K562 (cell line): ENCODE results near the gene CGNL1. TPM values are rescaled to one million over a fixed set of nuclear protein-coding genes. Genes with fewer than 3 reads are reported as not detected.

Source experiments
- ATAC-seq: fragments of 200-7000 bp; cut with Tn5 transposase; 3 replicates; pipeline ENCODE4 v1.9.1; 2020; ENCODE audit warnings: moderate library complexity
- BruUV-seq: library from RNA; stranded (reverse); fragments of 400-500 nt; replicated peaks from 2 replicates; lab custom pipeline; 2021; lab: Mats Ljungman, UMichigan
- CTCF ChIA-PET: fragments of 300-600 bp; formaldehyde crosslinking; extraction: SDS; loops from one replicate; lab custom pipeline; 2021; ENCODE audit warnings: low intra/inter-chr PET ratio; lab: Yijun Ruan, JAX
- POLR2A ChIA-PET: fragments of 300-600, 350-650 bp; sonication (Branson Sonifier 250); formaldehyde crosslinking; extraction: SDS; loops from one replicate; lab custom pipeline; 2021; ENCODE audit warnings: antibody characterized with exemption, inconsistent platforms; lab: Yijun Ruan, JAX
- DNase-seq, 4 experiments: peaks; one replicate each; pipeline versions ENCODE4 v3.0.0 to v3.0.0-alpha.2; 2011 to 2018; ENCODE audit warnings: low spot score in 3 of 4, mixed read lengths in 3 of 4; ENCODE audit errors: extremely low read depth in 1 of 4
- FAIRE-seq: peaks from 2 replicates; lab custom pipeline; 2011; peaks lifted over from hg19 to GRCh38; lab: Jason Lieb, UNC
- H2AFZ ChIP-seq: 2 replicates; pipeline ENCODE4 v1.6.0; 2011; ENCODE audit warnings: low read depth, low read length, control low read depth, inconsistent platforms
- H3K27ac ChIP-seq: fragments of 200-600 bp; 3 replicates; pipeline ENCODE4 v1.8.0; 2011; ENCODE audit warnings: low read depth, mild to moderate bottlenecking, control low read depth, inconsistent platforms, low read length, moderate library complexity, mixed read lengths; ENCODE audit errors: extremely low read depth
- H3K27me3 ChIP-seq, 2 experiments: fragments of 300-600 bp in 1 of 2; 2 replicates in 1 of 2; 3 replicates in 1 of 2; pipeline versions ENCODE4 v1.6.0 to v1.8.0; 2011; ENCODE audit warnings: inconsistent platforms in 2 of 2, low read length in 2 of 2, mild to moderate bottlenecking in 1 of 2, mixed read lengths in 1 of 2, moderate library complexity in 1 of 2; ENCODE audit not compliant: control insufficient read depth in 2 of 2, insufficient read depth in 2 of 2
- H3K36me3 ChIP-seq: fragments of 300-600 bp; 3 replicates; pipeline ENCODE4 v1.8.0; 2011; ENCODE audit warnings: mild to moderate bottlenecking, low read length, inconsistent platforms; ENCODE audit not compliant: control insufficient read depth, insufficient read depth
- H3K4me1 ChIP-seq, 2 experiments: fragments of 200-600 bp in 1 of 2; replicated peaks in 1 of 2; 2 replicates in 1 of 2; 3 replicates in 1 of 2; pipeline versions ENCODE4 v1.5.1 to v1.8.0; 2011; ENCODE audit warnings: inconsistent platforms in 2 of 2, low read length in 2 of 2, mild to moderate bottlenecking in 1 of 2, mixed read lengths in 1 of 2, moderate library complexity in 1 of 2; ENCODE audit not compliant: control insufficient read depth in 2 of 2, insufficient read depth in 2 of 2
- H3K4me2 ChIP-seq: 2 replicates; pipeline ENCODE4 v1.6.1; 2011; ENCODE audit warnings: low read length, control low read depth, inconsistent platforms, mixed read lengths; ENCODE audit not compliant: insufficient read depth
- H3K4me3 ChIP-seq: fragments of 200-600 bp; sonication (generic), shearing (Covaris generic); 2 replicates; pipeline ENCODE4 v1.5.1; 2016; ENCODE audit warnings: control low read depth, inconsistent platforms
- H3K79me2 ChIP-seq: fragments of 200-600 bp; 3 replicates; pipeline ENCODE4 v1.8.0; 2011; ENCODE audit warnings: low read length, inconsistent platforms; ENCODE audit not compliant: control insufficient read depth, insufficient read depth
- H3K9ac ChIP-seq, 2 experiments: 2 replicates each; pipeline versions ENCODE4 v1.6.0 to v1.6.1; 2011; ENCODE audit warnings: low read depth in 2 of 2, low read length in 2 of 2, control low read depth in 1 of 2, inconsistent platforms in 1 of 2, mild to moderate bottlenecking in 1 of 2, mixed read lengths in 1 of 2; ENCODE audit not compliant: insufficient read depth in 1 of 2
- H3K9me1 ChIP-seq: one replicate; pipeline ENCODE4 v1.6.0; 2011; ENCODE audit warnings: inconsistent platforms, mild to moderate bottlenecking, low read length, moderate library complexity; ENCODE audit not compliant: control insufficient read depth, insufficient read depth
- H3K9me3 ChIP-seq: replicated peaks from 2 replicates; pipeline ENCODE4 v1.5.1; 2011; ENCODE audit warnings: low read depth, low read length, inconsistent platforms; ENCODE audit not compliant: control insufficient read depth, insufficient read depth
- H4K20me1 ChIP-seq: replicated peaks from 2 replicates; pipeline ENCODE4 v1.6.1; 2011; ENCODE audit warnings: low read length, inconsistent platforms, mixed read lengths; ENCODE audit not compliant: control insufficient read depth, insufficient read depth
- ARID2 ChIP-seq: fragments of 450-650 bp; IDR thresholded peaks from 2 replicates; pipeline ENCODE4 v1.6.1; 2017; ENCODE audit warnings: antibody characterized with exemption, mild to moderate bottlenecking
- ASH1L ChIP-seq: fragments of 450-650 bp; IDR thresholded peaks from 2 replicates; pipeline ENCODE4 v1.6.1; 2018; ENCODE audit warnings: borderline replicate concordance, mild to moderate bottlenecking, low read depth; ENCODE audit not compliant: partially characterized antibody
- CEBPB ChIP-seq: fragments of 450-650 bp; IDR thresholded peaks from 2 replicates; pipeline ENCODE4 v1.6.1; 2016; ENCODE audit warnings: missing genetic modification characterization, missing compliant biosample characterization
- CTBP1 ChIP-seq: fragments of 450-650 bp; IDR thresholded peaks from 2 replicates; pipeline ENCODE4 v1.6.1; 2016; ENCODE audit warnings: borderline replicate concordance
- ESRRA ChIP-seq: fragments of 450-650 bp; IDR thresholded peaks from 2 replicates; pipeline ENCODE4 v1.6.1; 2014; ENCODE audit warnings: low read depth, mild to moderate bottlenecking, moderate library complexity, borderline replicate concordance
- FOXA1 ChIP-seq: fragments of 450-650 bp; IDR thresholded peaks from 2 replicates; pipeline ENCODE4 v1.6.1; 2016; ENCODE audit warnings: mild to moderate bottlenecking, borderline replicate concordance
- IRF2 ChIP-seq: sonication (generic); formaldehyde crosslinking; IDR thresholded peaks from 2 replicates; pipeline ENCODE4 v1.8.1; 2022; ENCODE audit warnings: mild to moderate bottlenecking, missing genetic modification reagents
- NRF1 ChIP-seq, 2 experiments: fragments of 450-650 bp; IDR thresholded peaks in 1 of 2; conservative IDR thresholded peaks in 1 of 2; 2 replicates each; pipeline ENCODE4 v1.6.1; 2014; ENCODE audit warnings: mild to moderate bottlenecking in 2 of 2
- RAD51 ChIP-seq: fragments of 450-650 bp; IDR thresholded peaks from 2 replicates; pipeline ENCODE4 v1.7.1; 2016; ENCODE audit warnings: low read depth, mild to moderate bottlenecking, borderline replicate concordance
- STAG1 ChIP-seq: sonication (generic); formaldehyde crosslinking; IDR thresholded peaks from 2 replicates; pipeline ENCODE4 v1.5.0; 2020; ENCODE audit warnings: missing genetic modification reagents, borderline replicate concordance
- ZNF444 ChIP-seq: fragments of 250-450 bp; sonication (Bioruptor Pico); IDR thresholded peaks from 2 replicates; pipeline ENCODE4 v1.4.0; 2020; ENCODE audit warnings: mild to moderate bottlenecking, moderate library complexity
- ZNF589 ChIP-seq: fragments of 200-800 bp; sonication (Bioruptor generic); IDR thresholded peaks from 2 replicates; pipeline ENCODE4 v1.6.1; 2016; ENCODE audit warnings: low read depth, missing genetic modification characterization, missing compliant biosample characterization
- ZNF766 ChIP-seq: fragments of 200-800 bp; sonication (Bioruptor generic); conservative IDR thresholded peaks from 2 replicates; pipeline ENCODE4 v1.6.1; 2016; ENCODE audit warnings: missing genetic modification characterization, missing compliant biosample characterization
- ZNF780A ChIP-seq: fragments of 250-450 bp; sonication (Bioruptor Pico); IDR thresholded peaks from 2 replicates; pipeline ENCODE4 v1.5.0; 2021; ENCODE audit warnings: mild to moderate bottlenecking
- ZSCAN29 ChIP-seq: fragments of 450-650 bp; IDR thresholded peaks from 2 replicates; pipeline ENCODE4 v1.6.1; 2017
- WGBS: fragments of 100-300 bp; shearing (Covaris generic); methylation state at CpG from one replicate; pipeline ENCODE4 v1.1.6; 2016; ENCODE audit warnings: low coverage, mixed read lengths; ENCODE audit not compliant: insufficient coverage; ENCODE audit errors: missing lambda C conversion rate; 5-methylcytosine and 5-hydroxymethylcytosine counted together
- in situ Hi-C: fragments of 300-500 bp; cut with MboI; formaldehyde crosslinking; loops from 4 replicates; pipeline ENCODE4 v1.15.0; 2018; ENCODE audit warnings: inconsistent platforms, mixed read lengths
- intact Hi-C: fragments of 100-400 bp; cut with micrococcal nuclease; formaldehyde crosslinking; loops from 2 replicates; pipeline ENCODE4 v1.14.2; 2022
- polyA plus RNA-seq, 8 experiments: library from polyadenylated mRNA; depleted of rRNA in 4 of 8; stranded (reverse) in 5 of 8; unstranded in 3 of 8; fragments of >200 nt; fragmentation: Nextera tagmentation in 2 of 8; fragmentation: Illumina TruSeq in 1 of 8; extraction: Ambion mirVana in 2 of 8; extraction: Trizol in 1 of 8; gene quantifications; 2 replicates each; pipeline versions ENCODE4 v1.2.1 to v1.2.3, GENCODE V29; 2011 to 2014; ENCODE audit warnings: inconsistent platforms in 1 of 8, missing spikeins in 1 of 8
- total RNA-seq, 7 experiments: library from RNA; depleted of rRNA in 6 of 7; stranded (reverse); fragments of >200 nt in 6 of 7; fragmentation: Illumina TruSeq in 2 of 7; extraction: Trizol in 2 of 7; gene quantifications; 2 replicates each; pipeline versions ENCODE4 v1.2.1 to v1.2.3, GENCODE V29; 2011 to 2021; ENCODE audit warnings: low replicate concordance in 1 of 7
- TF ChIP-seq, protein P1 (sequence below): fragments of 250-450 bp; sonication (Bioruptor Pico); IDR thresholded peaks from 2 replicates; pipeline ENCODE4 v1.8.0; 2022; ENCODE audit warnings: moderate library complexity, mild to moderate bottlenecking, inconsistent platforms
- TF ChIP-seq, protein P2 (sequence below): fragments of 450-650 bp; IDR thresholded peaks from 2 replicates; pipeline ENCODE4 v1.6.1; 2016; ENCODE audit warnings: mild to moderate bottlenecking
- TF ChIP-seq, protein P3 (sequence below): fragments of 450-650 bp; IDR thresholded peaks from 2 replicates; pipeline ENCODE4 v1.6.1; 2018; ENCODE audit warnings: mild to moderate bottlenecking, low read depth; ENCODE audit not compliant: partially characterized antibody

The CGNL1 gene
- total and polyA plus RNA-seq, 9 of the 15 experiments (the other 6 are each of a cell fraction or from before 2014, with no cell fraction given), result 0.01 to 0.07 TPM; not detected in 7

DNA sequence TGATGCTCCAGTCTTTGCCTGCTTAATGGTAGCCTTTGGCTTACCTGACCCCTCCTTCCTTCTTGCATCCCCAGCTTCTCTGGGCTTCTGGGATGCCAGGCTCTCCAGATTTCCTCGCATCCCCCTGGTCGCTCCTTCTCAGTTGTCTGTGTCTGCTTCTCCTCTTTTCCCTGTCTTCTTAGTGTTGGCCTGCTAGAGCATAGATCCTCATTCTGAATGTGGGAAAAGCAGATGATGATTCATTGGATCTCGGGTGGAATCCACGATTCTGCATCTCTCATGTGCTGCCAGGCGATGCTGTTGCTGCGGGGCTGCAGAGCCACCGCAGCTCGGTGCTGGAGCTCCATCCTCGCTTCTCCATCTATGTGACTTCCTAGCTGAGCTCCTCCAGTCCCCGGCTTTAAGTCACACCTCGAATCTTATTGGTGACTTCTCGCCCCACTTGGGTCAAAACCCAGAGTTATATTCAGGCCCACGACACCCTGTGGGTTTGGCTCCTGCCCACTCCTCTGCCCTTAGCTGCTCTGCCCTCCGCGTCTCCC, 47.4 kb downstream of the CGNL1 start:
- no peaks in the 10 kb centered on the region; a peak in 1 of 5 replicates for H3K4me1 ChIP-seq
- DNase-seq (no peak), FAIRE-seq (no peak)
- H3K9me3 ChIP-seq, result no peaks in the 10 kb centered on the region
- no peak overlapping the region for H3K4me2 ChIP-seq
- intact Hi-C loops, result no loop called here
- no TSS peak for BruUV-seq
- H3K4me3 ChIP-seq, result no peak overlapping the region
- TF ChIP-seq CEBPB (tag) (no peak), ZNF780A (no peak), CTBP1 (no peak), ARID2 (no peak), ASH1L (no peak), STAG1 (CRISPR knock-in tag) (no peak), ESRRA (no peak), RAD51 (no peak), ZNF766 (CRISPR knock-in tag) (no peak), ZNF589 (CRISPR knock-in tag) (no peak), IRF2 (CRISPR knock-in tag) (no peak), FOXA1 (no peak), ZSCAN29 (no peak), ZNF444 (no peak), NRF1 (conservative IDR thresholded peaks at IDR 0.05 in 1 of 2, IDR thresholded peaks at IDR 0.05 in 1 of 2) (no peak)
- TF ChIP-seq, protein P1, sequence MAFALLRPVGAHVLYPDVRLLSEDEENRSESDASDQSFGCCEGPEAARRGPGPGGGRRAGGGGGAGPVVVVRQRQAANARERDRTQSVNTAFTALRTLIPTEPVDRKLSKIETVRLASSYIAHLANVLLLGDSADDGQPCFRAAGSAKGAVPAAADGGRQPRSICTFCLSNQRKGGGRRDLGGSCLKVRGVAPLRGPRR (CRISPR knock-in tag), result no peak
- TF ChIP-seq, protein P2, sequence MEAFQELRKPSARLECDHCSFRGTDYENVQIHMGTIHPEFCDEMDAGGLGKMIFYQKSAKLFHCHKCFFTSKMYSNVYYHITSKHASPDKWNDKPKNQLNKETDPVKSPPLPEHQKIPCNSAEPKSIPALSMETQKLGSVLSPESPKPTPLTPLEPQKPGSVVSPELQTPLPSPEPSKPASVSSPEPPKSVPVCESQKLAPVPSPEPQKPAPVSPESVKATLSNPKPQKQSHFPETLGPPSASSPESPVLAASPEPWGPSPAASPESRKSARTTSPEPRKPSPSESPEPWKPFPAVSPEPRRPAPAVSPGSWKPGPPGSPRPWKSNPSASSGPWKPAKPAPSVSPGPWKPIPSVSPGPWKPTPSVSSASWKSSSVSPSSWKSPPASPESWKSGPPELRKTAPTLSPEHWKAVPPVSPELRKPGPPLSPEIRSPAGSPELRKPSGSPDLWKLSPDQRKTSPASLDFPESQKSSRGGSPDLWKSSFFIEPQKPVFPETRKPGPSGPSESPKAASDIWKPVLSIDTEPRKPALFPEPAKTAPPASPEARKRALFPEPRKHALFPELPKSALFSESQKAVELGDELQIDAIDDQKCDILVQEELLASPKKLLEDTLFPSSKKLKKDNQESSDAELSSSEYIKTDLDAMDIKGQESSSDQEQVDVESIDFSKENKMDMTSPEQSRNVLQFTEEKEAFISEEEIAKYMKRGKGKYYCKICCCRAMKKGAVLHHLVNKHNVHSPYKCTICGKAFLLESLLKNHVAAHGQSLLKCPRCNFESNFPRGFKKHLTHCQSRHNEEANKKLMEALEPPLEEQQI, result no peak
- TF ChIP-seq, protein P3, sequence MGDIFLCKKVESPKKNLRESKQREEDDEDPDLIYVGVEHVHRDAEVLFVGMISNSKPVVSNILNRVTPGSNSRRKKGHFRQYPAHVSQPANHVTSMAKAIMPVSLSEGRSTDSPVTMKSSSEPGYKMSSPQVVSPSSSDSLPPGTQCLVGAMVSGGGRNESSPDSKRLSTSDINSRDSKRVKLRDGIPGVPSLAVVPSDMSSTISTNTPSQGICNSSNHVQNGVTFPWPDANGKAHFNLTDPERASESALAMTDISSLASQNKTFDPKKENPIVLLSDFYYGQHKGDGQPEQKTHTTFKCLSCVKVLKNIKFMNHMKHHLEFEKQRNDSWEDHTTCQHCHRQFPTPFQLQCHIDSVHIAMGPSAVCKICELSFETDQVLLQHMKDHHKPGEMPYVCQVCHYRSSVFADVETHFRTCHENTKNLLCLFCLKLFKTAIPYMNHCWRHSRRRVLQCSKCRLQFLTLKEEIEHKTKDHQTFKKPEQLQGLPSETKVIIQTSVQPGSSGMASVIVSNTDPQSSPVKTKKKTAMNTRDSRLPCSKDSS, result no peak
- TF ChIP-seq, all 486 proteins: peak for 0
- in situ Hi-C loops, result no loop called here
- Histone ChIP-seq H3K27ac (no peak overlapping the region), H3K9ac (no peak overlapping the region), H3K36me3 (no peaks in the 10 kb centered on the region), H3K79me2 (no peaks in the 10 kb centered on the region), H3K9me1 (no peaks in the 10 kb centered on the region), H4K20me1 (no peaks in the 10 kb centered on the region), H2AFZ (no peak overlapping the region), H3K27me3 (peaks cover 25 to 34% of the 10 kb centered on the region in 2 experiments; a peak in 4 of 5 replicates)
- ChIA-PET POLR2A (interaction anchor here (0.6 to 1.4 kb wide), 2 partner anchors 9 to 95 kb away, joined by 3 read pairs; no protein-coding TSS in a partner anchor), CTCF (no interaction called here)
- ATAC-seq, result no peak
- under 1% methylated on average over 15 of the region's 15 CpGs for WGBS
